Right atrium auricular region (tissue), 2 donors: ENCODE results near the gene CPM. TPM values are rescaled to one million over a fixed set of nuclear protein-coding genes. Genes with fewer than 3 reads are reported as not detected.

ENCODE experiments used
- DNase-seq: peaks from one replicate; pipeline ENCODE4 v3.0.0-alpha.2; 2019; ENCODE audit warnings: low spot score
- H3K27ac ChIP-seq, 2 donors: fragments of 200-600 bp; sonication (generic); 1 replicate in 1 of 2; 2 replicates in 1 of 2; pipeline ENCODE4 v1.5.1; 2016 to 2019
- H3K27me3 ChIP-seq, 2 donors: fragments of 200-600 bp; sonication (generic); one replicate each; pipeline versions ENCODE4 v1.5.1 to v1.6.0; 2017 to 2019
- H3K36me3 ChIP-seq: fragments of 200-600 bp; sonication (generic); one replicate; pipeline ENCODE4 v1.5.1; 2016
- H3K4me1 ChIP-seq, 2 donors: fragments of 200-600 bp; sonication (generic); one replicate each; pipeline versions ENCODE4 v1.5.1 to v1.6.0; 2017 to 2019
- H3K4me3 ChIP-seq, 2 donors: fragments of 200-600 bp; sonication (generic); 1 replicate in 1 of 2; 2 replicates in 1 of 2; pipeline ENCODE4 v1.5.1; 2017 to 2019; ENCODE audit warnings: mild to moderate bottlenecking in 1 of 2, moderate library complexity in 1 of 2
- H3K9me3 ChIP-seq, 2 donors: fragments of 200-600 bp; sonication (generic); one replicate each; pipeline ENCODE4 v1.5.1; 2019
- total RNA-seq, 2 donors: library from RNA; depleted of rRNA; stranded (reverse); fragments of >200 nt; gene quantifications; one replicate each; pipeline ENCODE4 v1.1.0, GENCODE V29; 2016
- TF ChIP-seq, protein P1 (sequence below), 2 donors: fragments of 200-600 bp; sonication (generic); IDR thresholded peaks; one replicate each; pipeline ENCODE4 v1.5.1; 2019; ENCODE audit warnings: antibody characterized with exemption in 2 of 2

The CPM gene
- total RNA-seq, 2 donors from 2014 or later = 19.8 to 21.9 TPM

DNA sequence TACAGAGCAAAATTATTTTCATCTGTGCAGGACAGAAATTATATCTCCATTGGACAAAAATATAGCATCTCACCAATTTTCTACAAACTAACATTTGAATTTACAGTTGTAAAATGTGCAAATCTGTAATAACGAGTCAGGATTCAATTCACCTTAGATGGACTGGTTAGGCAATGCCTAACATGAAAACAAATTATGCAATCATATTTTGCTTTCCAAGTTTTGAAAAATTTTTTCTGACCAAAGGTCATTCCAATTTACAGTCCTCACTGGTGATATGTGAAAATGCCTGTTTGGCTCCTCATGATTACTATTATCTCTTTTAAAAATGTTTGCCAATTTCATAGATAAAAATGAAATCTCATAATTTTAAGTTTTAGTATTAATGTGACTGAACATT lies 6.5 kb upstream of the CPM start:
- no peak for DNase-seq
- no peaks in the 10 kb centered on the region for H3K4me1 ChIP-seq
- H3K36me3 ChIP-seq = no peaks in the 10 kb centered on the region
- TF ChIP-seq, protein P1, sequence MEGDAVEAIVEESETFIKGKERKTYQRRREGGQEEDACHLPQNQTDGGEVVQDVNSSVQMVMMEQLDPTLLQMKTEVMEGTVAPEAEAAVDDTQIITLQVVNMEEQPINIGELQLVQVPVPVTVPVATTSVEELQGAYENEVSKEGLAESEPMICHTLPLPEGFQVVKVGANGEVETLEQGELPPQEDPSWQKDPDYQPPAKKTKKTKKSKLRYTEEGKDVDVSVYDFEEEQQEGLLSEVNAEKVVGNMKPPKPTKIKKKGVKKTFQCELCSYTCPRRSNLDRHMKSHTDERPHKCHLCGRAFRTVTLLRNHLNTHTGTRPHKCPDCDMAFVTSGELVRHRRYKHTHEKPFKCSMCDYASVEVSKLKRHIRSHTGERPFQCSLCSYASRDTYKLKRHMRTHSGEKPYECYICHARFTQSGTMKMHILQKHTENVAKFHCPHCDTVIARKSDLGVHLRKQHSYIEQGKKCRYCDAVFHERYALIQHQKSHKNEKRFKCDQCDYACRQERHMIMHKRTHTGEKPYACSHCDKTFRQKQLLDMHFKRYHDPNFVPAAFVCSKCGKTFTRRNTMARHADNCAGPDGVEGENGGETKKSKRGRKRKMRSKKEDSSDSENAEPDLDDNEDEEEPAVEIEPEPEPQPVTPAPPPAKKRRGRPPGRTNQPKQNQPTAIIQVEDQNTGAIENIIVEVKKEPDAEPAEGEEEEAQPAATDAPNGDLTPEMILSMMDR (IDR thresholded peaks at IDR 0.05) = no peak
- no peaks in the 10 kb centered on the region for H3K9me3 ChIP-seq
- H3K4me3 ChIP-seq = no peak overlapping the region
- no peak overlapping the region for H3K27ac ChIP-seq
- no peaks in the 10 kb centered on the region for H3K27me3 ChIP-seq

DNA sequence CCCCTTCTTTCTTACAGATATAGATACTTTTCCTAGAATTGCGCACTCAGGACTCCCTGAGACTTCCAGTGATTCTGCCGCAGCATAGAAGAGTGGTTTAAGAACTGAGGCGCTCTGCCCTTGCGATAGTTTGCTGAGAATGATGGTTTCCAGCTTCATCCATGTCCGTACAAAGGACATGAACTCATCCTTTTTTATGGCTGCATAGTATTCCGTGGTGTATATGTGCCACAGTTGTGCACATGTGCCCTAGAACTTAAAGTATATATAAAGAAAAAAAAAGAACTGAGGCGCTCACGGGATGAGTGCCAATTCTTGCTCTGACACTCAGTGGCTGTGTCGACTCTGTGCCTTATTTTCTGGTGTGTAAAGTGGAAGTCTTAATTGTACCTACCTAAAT lies 1.4 kb upstream of the CPM start:
- Histone ChIP-seq H3K4me1 (peaks cover 0 to 14% of the 10 kb centered on the region in 2 donors), H3K4me3 (no peak overlapping the region), H3K27me3 (no peaks in the 10 kb centered on the region), H3K9me3 (no peaks in the 10 kb centered on the region), H3K36me3 (no peaks in the 10 kb centered on the region), H3K27ac (no peak overlapping the region)
- no peak for DNase-seq
- TF ChIP-seq, protein P1 (IDR thresholded peaks at IDR 0.05) = no peak

DNA sequence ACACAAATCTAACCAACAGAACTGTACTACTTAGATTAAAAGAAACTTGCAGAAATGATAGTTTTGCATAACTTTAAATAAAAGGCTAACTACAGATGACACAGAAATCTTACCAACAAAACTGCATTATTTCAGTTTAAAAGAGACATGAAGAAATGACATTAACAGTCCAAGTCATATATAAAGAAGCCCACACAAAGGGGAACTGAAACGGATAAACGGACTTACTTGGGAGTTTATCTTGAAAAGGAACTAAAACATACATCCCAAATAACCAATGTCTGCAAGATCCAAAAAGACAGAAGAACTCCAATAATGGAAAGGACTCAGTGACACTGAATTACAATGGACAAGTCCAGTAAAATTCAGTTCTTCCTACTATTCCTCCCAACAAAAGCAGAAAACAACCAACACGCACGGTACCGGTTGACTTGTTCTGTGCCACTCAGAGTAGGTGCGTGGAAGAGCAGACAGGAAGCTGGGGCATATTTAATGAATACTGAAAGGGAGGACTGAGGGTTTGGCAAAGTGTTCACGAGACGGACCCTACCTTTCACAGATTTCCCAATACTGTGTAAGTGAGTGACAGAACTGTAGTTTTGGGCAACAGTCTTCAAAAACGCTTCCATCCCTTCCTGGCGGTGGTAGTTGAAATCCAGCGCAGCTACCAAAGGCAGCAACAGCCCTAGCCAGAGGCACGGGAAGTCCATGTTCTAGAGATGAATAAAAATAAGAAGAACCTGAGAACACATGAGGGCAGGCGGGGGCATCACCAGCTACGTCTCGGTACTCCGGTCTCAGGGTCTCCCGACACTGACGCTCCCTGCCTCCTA lies 627 bp downstream of the CPM start:
- Histone ChIP-seq H3K4me3 (peak overlapping the region; percentile 53 to 65), H3K27ac (peak overlapping the region; percentile 56 to 57)

DNA sequence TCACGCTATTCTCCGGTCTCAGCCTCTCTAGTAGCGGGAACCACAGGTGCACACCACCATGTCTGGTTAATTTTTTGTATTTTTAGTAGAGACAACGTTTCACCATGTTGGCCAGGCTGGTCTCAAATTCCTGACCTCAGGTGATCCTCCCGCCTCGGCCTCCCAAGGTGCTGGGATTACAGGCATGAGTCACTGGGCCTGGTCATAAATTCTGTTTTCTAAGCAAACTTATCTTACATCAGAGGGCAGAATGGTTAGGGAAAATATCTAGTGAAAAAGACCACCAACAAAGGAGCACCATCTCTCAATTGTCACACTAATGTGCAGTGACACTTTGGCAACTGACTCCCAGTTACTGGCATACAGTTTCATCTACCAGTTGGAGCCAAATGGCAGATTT lies 2.8 kb downstream of the CPM start:
- Histone ChIP-seq H3K9me3 (no peaks in the 10 kb centered on the region), H3K4me3 (peak overlapping the region in 1 of 2 donors; percentile 65), H3K4me1 (peaks cover 0 to 14% of the 10 kb centered on the region in 2 donors), H3K27ac (no peak overlapping the region), H3K36me3 (no peaks in the 10 kb centered on the region), H3K27me3 (no peaks in the 10 kb centered on the region)
- TF ChIP-seq, protein P1 (IDR thresholded peaks at IDR 0.05) = no peak
- no peak for DNase-seq

More for the DNA sequence above, 627 bp downstream of the CPM start:
- Histone ChIP-seq H3K9me3 (no peaks in the 10 kb centered on the region), H3K27me3 (no peaks in the 10 kb centered on the region), H3K36me3 (no peaks in the 10 kb centered on the region), H3K4me1 (peaks cover 0 to 14% of the 10 kb centered on the region in 2 donors)
- no peak for DNase-seq
- TF ChIP-seq, protein P1 (IDR thresholded peaks at IDR 0.05) = no peak

DNA sequence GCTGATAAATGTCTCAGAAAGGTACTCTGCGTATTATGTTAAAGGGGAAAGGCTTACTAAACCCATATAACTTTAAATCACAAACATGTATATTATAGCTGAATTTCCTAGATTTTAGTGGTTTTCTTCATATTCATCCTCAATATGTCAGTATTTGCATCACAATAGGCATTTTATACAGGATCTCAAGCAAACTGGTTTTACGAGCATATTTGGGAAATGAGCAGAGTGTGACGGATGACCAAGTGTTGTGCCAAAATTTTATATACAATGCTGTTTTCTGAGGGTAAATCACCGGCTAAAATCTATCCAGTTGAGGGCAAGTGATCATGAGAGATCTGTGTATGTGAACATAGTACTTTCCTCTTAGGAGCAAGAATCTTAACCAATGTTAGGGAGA lies 8.4 kb downstream of the CPM start:
- H3K4me3 ChIP-seq = no peak overlapping the region
- TF ChIP-seq, protein P1 (IDR thresholded peaks at IDR 0.05) = no peak
- no peak overlapping the region for H3K27ac ChIP-seq
- H3K36me3 ChIP-seq = no peaks in the 10 kb centered on the region
- H3K27me3 ChIP-seq = no peaks in the 10 kb centered on the region
- no peak for DNase-seq
- H3K4me1 ChIP-seq = no peaks in the 10 kb centered on the region
- H3K9me3 ChIP-seq = no peaks in the 10 kb centered on the region
